ENCODE measurements around the gene MINK1.

GRCh38 chr17:4932756-4933155 lies 99.6 kb downstream of the MINK1 start:
- TF ChIP-seq, protein P1, sequence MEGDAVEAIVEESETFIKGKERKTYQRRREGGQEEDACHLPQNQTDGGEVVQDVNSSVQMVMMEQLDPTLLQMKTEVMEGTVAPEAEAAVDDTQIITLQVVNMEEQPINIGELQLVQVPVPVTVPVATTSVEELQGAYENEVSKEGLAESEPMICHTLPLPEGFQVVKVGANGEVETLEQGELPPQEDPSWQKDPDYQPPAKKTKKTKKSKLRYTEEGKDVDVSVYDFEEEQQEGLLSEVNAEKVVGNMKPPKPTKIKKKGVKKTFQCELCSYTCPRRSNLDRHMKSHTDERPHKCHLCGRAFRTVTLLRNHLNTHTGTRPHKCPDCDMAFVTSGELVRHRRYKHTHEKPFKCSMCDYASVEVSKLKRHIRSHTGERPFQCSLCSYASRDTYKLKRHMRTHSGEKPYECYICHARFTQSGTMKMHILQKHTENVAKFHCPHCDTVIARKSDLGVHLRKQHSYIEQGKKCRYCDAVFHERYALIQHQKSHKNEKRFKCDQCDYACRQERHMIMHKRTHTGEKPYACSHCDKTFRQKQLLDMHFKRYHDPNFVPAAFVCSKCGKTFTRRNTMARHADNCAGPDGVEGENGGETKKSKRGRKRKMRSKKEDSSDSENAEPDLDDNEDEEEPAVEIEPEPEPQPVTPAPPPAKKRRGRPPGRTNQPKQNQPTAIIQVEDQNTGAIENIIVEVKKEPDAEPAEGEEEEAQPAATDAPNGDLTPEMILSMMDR (IDR thresholded peaks at IDR 0.05): no peak
- no peak for TF ChIP-seq EP300 (IDR thresholded peaks at IDR 0.05)

Measured in gastroesophageal sphincter (tissue), 3 donors.